Body of pancreas (tissue), 4 donors: ENCODE data around the gene PRPH2.

ENCODE experiments used
- POLR2A ChIP-seq, 3 donors: fragments of 450-650 bp; IDR thresholded peaks; one replicate each; pipeline ENCODE4 v1.6.1; 2016; ENCODE audit warnings: antibody characterized with exemption in 3 of 3, mild to moderate bottlenecking in 2 of 3
- TF ChIP-seq, protein P1 (sequence below), 7 experiments: fragments of 450-650 bp in 4 of 7; fragments of 200-600 bp in 3 of 7; sonication (generic) in 3 of 7; IDR thresholded peaks; one replicate each; pipeline ENCODE4 v1.5.1; 2016 to 2019; ENCODE audit warnings: antibody characterized with exemption in 7 of 7

DNA sequence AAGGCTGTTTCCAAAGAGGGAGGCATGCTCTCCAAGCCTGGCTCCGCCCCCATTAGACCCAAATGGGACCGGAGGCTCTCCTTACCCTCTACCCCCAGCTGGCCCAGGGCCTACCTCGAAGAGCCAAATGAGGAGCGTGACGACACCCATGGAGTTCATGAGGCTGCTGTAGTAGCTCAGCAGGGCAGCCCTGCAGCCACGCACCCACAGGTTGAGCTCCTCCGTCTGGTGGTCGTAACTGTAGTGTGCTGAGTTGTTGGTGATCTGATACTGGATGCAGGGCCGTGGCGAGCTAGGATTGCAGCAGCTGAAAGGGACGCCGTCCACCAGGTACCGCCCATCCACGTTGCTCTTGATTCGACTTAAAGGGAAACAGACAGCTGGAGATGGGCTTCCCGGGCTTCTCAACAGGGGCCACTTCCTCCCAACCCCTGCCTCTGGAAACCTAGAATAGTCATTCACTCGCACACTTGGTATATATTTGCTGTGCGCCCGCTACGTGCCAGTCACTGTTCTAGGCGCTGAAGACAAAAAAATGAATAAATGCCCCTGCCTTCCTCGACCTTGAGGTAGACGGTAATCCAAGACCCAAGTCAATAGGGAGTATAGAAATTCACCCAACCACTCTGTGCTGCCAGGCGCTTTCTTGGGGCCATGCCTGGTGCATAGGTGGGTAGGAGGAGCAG is 18.0 kb downstream of the PRPH2 start:
- TF ChIP-seq, protein P1, sequence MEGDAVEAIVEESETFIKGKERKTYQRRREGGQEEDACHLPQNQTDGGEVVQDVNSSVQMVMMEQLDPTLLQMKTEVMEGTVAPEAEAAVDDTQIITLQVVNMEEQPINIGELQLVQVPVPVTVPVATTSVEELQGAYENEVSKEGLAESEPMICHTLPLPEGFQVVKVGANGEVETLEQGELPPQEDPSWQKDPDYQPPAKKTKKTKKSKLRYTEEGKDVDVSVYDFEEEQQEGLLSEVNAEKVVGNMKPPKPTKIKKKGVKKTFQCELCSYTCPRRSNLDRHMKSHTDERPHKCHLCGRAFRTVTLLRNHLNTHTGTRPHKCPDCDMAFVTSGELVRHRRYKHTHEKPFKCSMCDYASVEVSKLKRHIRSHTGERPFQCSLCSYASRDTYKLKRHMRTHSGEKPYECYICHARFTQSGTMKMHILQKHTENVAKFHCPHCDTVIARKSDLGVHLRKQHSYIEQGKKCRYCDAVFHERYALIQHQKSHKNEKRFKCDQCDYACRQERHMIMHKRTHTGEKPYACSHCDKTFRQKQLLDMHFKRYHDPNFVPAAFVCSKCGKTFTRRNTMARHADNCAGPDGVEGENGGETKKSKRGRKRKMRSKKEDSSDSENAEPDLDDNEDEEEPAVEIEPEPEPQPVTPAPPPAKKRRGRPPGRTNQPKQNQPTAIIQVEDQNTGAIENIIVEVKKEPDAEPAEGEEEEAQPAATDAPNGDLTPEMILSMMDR (IDR thresholded peaks at IDR 0.05) = no peak
- peak in 2 of 3 donors; percentile 51 to 53 for TF ChIP-seq POLR2A (IDR thresholded peaks at IDR 0.05)
